Lung (tissue), 12 donors: ENCODE measurements around the gene SPX. TPM values are rescaled to one million over a fixed set of nuclear protein-coding genes. Genes with fewer than 3 reads are reported as not detected.
A peak's percentile ranks its signal among the peaks of the same experiment; 100 is the strongest.

Source experiments
- ATAC-seq: fragments of 200-7000 bp; cut with Tn5 transposase; one replicate; pipeline ENCODE4 v1.9.1; 2020; ENCODE audit warnings: moderate number of reproducible peaks; ENCODE audit not compliant: insufficient read depth, low FRiP score
- DNase-seq, 3 donors: peaks; one replicate each; pipeline ENCODE4 v3.0.0-alpha.2; 2013 to 2017
- H3K27ac ChIP-seq, 2 donors: one replicate each; pipeline ENCODE4 v1.5.1; 2013; ENCODE audit warnings: mild to moderate bottlenecking in 2 of 2, moderate library complexity in 2 of 2, control low read depth in 1 of 2, inconsistent platforms in 1 of 2, low read depth in 1 of 2, low read length in 1 of 2
- H3K27me3 ChIP-seq, 3 donors: one replicate each; pipeline ENCODE4 v1.5.1; 2013; ENCODE audit warnings: low read length in 2 of 3; ENCODE audit not compliant: control insufficient read depth in 3 of 3, insufficient read depth in 3 of 3
- H3K36me3 ChIP-seq, 4 donors: one replicate each; pipeline ENCODE4 v1.5.1; 2013; ENCODE audit warnings: low read length in 4 of 4, mild to moderate bottlenecking in 1 of 4, moderate library complexity in 1 of 4; ENCODE audit not compliant: control insufficient read depth in 4 of 4, insufficient read depth in 4 of 4
- H3K4me1 ChIP-seq, 5 donors: one replicate each; pipeline ENCODE4 v1.5.1; 2013; ENCODE audit warnings: low read length in 5 of 5, mild to moderate bottlenecking in 2 of 5, moderate library complexity in 1 of 5; ENCODE audit not compliant: control insufficient read depth in 5 of 5, insufficient read depth in 5 of 5
- H3K4me3 ChIP-seq: one replicate; pipeline ENCODE4 v1.5.1; 2013; ENCODE audit warnings: mild to moderate bottlenecking, control low read depth, moderate library complexity
- H3K9ac ChIP-seq, 2 donors: one replicate each; pipeline ENCODE4 v1.5.1; 2013; ENCODE audit warnings: low read length in 2 of 2, control low read depth in 1 of 2; ENCODE audit not compliant: insufficient read depth in 1 of 2
- H3K9me3 ChIP-seq, 4 donors: one replicate each; pipeline ENCODE4 v1.5.1; 2013; ENCODE audit warnings: low read length in 3 of 4, mild to moderate bottlenecking in 1 of 4, moderate library complexity in 1 of 4; ENCODE audit not compliant: control insufficient read depth in 4 of 4, insufficient read depth in 3 of 4
- WGBS, 2 donors: extraction: QIAGEN DNeasy Blood & Tissue Kit; methylation state at CpG; one replicate each; pipeline ENCODE4 v1.1.7; 2013; 5-methylcytosine and 5-hydroxymethylcytosine counted together
- polyA plus RNA-seq, 2 donors: library from polyadenylated mRNA; stranded (reverse); fragments of 200-250 nt; gene quantifications; one replicate each; pipeline ENCODE4 v1.2.1, GENCODE V29; 2013
- total RNA-seq, 2 donors: library from RNA; depleted of rRNA in 1 of 2; stranded (reverse); fragments of >200 nt in 1 of 2; gene quantifications; one replicate each; pipeline ENCODE4 v1.2.1, GENCODE V29; 2014 to 2021
- TF ChIP-seq, protein P1 (sequence below): IDR thresholded peaks from 2 replicates; pipeline ENCODE4 v1.5.1; 2012; ENCODE audit warnings: mild to moderate bottlenecking; ENCODE audit errors: control extremely low read depth, extremely low read depth
- donor health status: control.
- donor health status: control.
- donor health status: Bipolar disorder and iron deficiency.
- donor health status: healthy.
- donor health status: DM: yes; HTN: yes; CAD: no.

SPX gene
- total and polyA plus RNA-seq, 4 donors: 0.09 to 24.0 (median 0.55) TPM

- Histone ChIP-seq H3K27ac (peak overlapping the region in 1 of 2 donors; percentile 79), H3K9me3 (no peaks in the 10 kb centered on the region), H3K27me3 (peaks cover 0 to 9% (median 7%) of the 10 kb centered on the region in 3 donors), H3K36me3 (no peaks in the 10 kb centered on the region), H3K9ac (no peak overlapping the region), H3K4me3 (no peak overlapping the region), H3K4me1 (peaks cover 5 to 26% (median 7%) of the 10 kb centered on the region in 5 donors)
- TF ChIP-seq, protein P1, sequence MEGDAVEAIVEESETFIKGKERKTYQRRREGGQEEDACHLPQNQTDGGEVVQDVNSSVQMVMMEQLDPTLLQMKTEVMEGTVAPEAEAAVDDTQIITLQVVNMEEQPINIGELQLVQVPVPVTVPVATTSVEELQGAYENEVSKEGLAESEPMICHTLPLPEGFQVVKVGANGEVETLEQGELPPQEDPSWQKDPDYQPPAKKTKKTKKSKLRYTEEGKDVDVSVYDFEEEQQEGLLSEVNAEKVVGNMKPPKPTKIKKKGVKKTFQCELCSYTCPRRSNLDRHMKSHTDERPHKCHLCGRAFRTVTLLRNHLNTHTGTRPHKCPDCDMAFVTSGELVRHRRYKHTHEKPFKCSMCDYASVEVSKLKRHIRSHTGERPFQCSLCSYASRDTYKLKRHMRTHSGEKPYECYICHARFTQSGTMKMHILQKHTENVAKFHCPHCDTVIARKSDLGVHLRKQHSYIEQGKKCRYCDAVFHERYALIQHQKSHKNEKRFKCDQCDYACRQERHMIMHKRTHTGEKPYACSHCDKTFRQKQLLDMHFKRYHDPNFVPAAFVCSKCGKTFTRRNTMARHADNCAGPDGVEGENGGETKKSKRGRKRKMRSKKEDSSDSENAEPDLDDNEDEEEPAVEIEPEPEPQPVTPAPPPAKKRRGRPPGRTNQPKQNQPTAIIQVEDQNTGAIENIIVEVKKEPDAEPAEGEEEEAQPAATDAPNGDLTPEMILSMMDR: no peak
- ATAC-seq (no peak), DNase-seq (peak in 1 of 3 donors; percentile 10)
- 79 to 84% methylated on average over 2 of the region's 2 CpGs for WGBS, 2 donors
Measured at GRCh38 chr12:21529456-21529855, 3.4 kb downstream of the SPX start.

- H3K4me3 ChIP-seq: no peak overlapping the region
- DNase-seq: no peak
- 91 to 95% methylated on average over 5 of the region's 5 CpGs for WGBS, 2 donors
- H3K9me3 ChIP-seq: no peaks in the 10 kb centered on the region
- no peak overlapping the region for H3K9ac ChIP-seq
- H3K4me1 ChIP-seq: no peaks in the 10 kb centered on the region
- H3K27ac ChIP-seq: no peak overlapping the region
- TF ChIP-seq, protein P1: no peak
- no peaks in the 10 kb centered on the region for H3K36me3 ChIP-seq
- ATAC-seq: no peak
- H3K27me3 ChIP-seq: no peaks in the 10 kb centered on the region
Measured at GRCh38 chr12:21538061-21538653, 12.1 kb downstream of the SPX start.

- Histone ChIP-seq H3K9ac (no peak overlapping the region), H3K4me3 (no peak overlapping the region), H3K36me3 (no peaks in the 10 kb centered on the region), H3K27me3 (no peaks in the 10 kb centered on the region), H3K27ac (no peak overlapping the region), H3K9me3 (no peaks in the 10 kb centered on the region), H3K4me1 (no peaks in the 10 kb centered on the region)
- TF ChIP-seq, protein P1: no peak
- ATAC-seq (no peak), DNase-seq (no peak)
Measured at GRCh38 chr12:21539797-21540196, 13.7 kb downstream of the SPX start.

GRCh38 chr12:21541773-21542172, 15.7 kb downstream of the SPX start:
- Histone ChIP-seq H3K4me1 (no peaks in the 10 kb centered on the region), H3K27me3 (no peaks in the 10 kb centered on the region), H3K9me3 (no peaks in the 10 kb centered on the region), H3K4me3 (no peak overlapping the region), H3K36me3 (no peaks in the 10 kb centered on the region), H3K9ac (no peak overlapping the region), H3K27ac (no peak overlapping the region)
- no peak for ATAC-seq
- no peak for DNase-seq
- TF ChIP-seq, protein P1: no peak
- WGBS, 2 donors: 88 to 92% methylated on average over 6 of the region's 6 CpGs
